Endothelial cell (in vitro differentiated cells): ENCODE measurements around the gene SDHAF4. TPM values are rescaled to one million over a fixed set of nuclear protein-coding genes. Genes with fewer than 3 reads are reported as not detected.
"Not testable (repeated sequence)": the region's sequence is repeated elsewhere in the genome, so short reads cannot be mapped to it uniquely, and the experiment has no call there.

Source experiments
- DNase-seq: peaks from one replicate; pipeline ENCODE4 v3.0.0; 2021; ENCODE audit warnings: low spot score
- H3K27ac Mint-ChIP-seq: one replicate; pipeline ENCODE4 v1.8.0; 2021; ENCODE audit warnings: mixed read lengths, inconsistent platforms; ENCODE audit not compliant: unreplicated experiment
- H3K27me3 Mint-ChIP-seq: one replicate; pipeline ENCODE4 v1.8.0; 2021; ENCODE audit warnings: mild to moderate bottlenecking, moderate library complexity, mixed read lengths, inconsistent platforms; ENCODE audit not compliant: unreplicated experiment
- H3K36me3 Mint-ChIP-seq: one replicate; pipeline ENCODE4 v1.8.0; 2021; ENCODE audit warnings: mild to moderate bottlenecking, low read depth, mixed read lengths, inconsistent platforms; ENCODE audit not compliant: unreplicated experiment
- H3K4me1 Mint-ChIP-seq: one replicate; pipeline ENCODE4 v1.8.0; 2021; ENCODE audit warnings: mild to moderate bottlenecking, mixed read lengths, inconsistent platforms; ENCODE audit not compliant: unreplicated experiment
- H3K4me3 Mint-ChIP-seq: one replicate; pipeline ENCODE4 v1.8.0; 2021; ENCODE audit warnings: mild to moderate bottlenecking, mixed read lengths, inconsistent platforms; ENCODE audit not compliant: unreplicated experiment
- H3K9me3 Mint-ChIP-seq: one replicate; pipeline ENCODE4 v1.8.0; 2021; ENCODE audit warnings: mixed read lengths, inconsistent platforms; ENCODE audit not compliant: unreplicated experiment
- total RNA-seq: library from RNA; stranded (reverse); fragmentation: NEBNext Ultra II Directional; extraction: Animal tissue kit (Norgen Biotek cat#: 25700); gene quantifications from one replicate; pipeline ENCODE4 v1.2.1, GENCODE V29; 2021; ENCODE audit not compliant: unreplicated experiment
- TF ChIP-seq, protein P1 (sequence below): fragments of 200-600 bp; sonication (generic); IDR thresholded peaks from one replicate; pipeline ENCODE4 v1.5.0; 2021; ENCODE audit warnings: antibody characterized with exemption; ENCODE audit not compliant: unreplicated experiment

The SDHAF4 gene
- total RNA-seq, 1 donor from 2014 or later = 10.5 TPM

GRCh38 chr6:70557998-70558397, 8.7 kb upstream of the SDHAF4 start:
- DNase-seq = no peak
- TF ChIP-seq, protein P1, sequence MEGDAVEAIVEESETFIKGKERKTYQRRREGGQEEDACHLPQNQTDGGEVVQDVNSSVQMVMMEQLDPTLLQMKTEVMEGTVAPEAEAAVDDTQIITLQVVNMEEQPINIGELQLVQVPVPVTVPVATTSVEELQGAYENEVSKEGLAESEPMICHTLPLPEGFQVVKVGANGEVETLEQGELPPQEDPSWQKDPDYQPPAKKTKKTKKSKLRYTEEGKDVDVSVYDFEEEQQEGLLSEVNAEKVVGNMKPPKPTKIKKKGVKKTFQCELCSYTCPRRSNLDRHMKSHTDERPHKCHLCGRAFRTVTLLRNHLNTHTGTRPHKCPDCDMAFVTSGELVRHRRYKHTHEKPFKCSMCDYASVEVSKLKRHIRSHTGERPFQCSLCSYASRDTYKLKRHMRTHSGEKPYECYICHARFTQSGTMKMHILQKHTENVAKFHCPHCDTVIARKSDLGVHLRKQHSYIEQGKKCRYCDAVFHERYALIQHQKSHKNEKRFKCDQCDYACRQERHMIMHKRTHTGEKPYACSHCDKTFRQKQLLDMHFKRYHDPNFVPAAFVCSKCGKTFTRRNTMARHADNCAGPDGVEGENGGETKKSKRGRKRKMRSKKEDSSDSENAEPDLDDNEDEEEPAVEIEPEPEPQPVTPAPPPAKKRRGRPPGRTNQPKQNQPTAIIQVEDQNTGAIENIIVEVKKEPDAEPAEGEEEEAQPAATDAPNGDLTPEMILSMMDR = no peak
- Mint-ChIP-seq H3K9me3 (no peaks in the 10 kb centered on the region), H3K27ac (no peak overlapping the region), H3K4me3 (no peak overlapping the region), H3K27me3 (no peaks in the 10 kb centered on the region), H3K36me3 (no peaks in the 10 kb centered on the region), H3K4me1 (no peaks in the 10 kb centered on the region)

GRCh38 chr6:70562401-70562800, 4.3 kb upstream of the SDHAF4 start:
- H3K4me1 Mint-ChIP-seq, H3K4me3 Mint-ChIP-seq, H3K9me3 Mint-ChIP-seq, H3K36me3 Mint-ChIP-seq, H3K27me3 Mint-ChIP-seq, DNase-seq, H3K27ac Mint-ChIP-seq: not testable (repeated sequence)

DNA sequence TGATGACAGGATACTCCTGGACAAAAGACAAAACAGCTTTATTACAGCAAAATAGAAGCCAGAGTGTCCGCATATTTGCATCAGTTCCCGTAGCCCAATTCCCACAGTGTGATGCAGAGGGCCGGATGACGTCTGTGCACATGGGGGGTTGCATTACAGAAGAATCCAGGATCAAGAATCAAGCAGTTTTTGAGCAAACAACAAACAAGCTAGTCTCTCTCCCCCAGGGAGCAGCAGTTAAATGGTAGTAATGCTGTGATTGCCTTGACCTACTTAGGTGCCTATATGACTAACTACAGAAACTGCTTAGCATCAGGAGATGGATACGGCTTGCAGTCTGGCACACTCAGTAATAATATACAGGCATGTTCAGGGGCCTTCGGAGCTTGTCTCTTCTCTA, 3.2 kb upstream of the SDHAF4 start:
- Mint-ChIP-seq H3K36me3 (no peaks in the 10 kb centered on the region), H3K27me3 (peaks cover 2% of the 10 kb centered on the region), H3K9me3 (no peaks in the 10 kb centered on the region), H3K4me3 (no peak overlapping the region), H3K27ac (no peak overlapping the region), H3K4me1 (no peaks in the 10 kb centered on the region)
- DNase-seq = no peak
- TF ChIP-seq, protein P1 = no peak

- no peak for DNase-seq
- Mint-ChIP-seq H3K27ac (no peak overlapping the region), H3K27me3 (no peaks in the 10 kb centered on the region), H3K36me3 (peaks cover 6% of the 10 kb centered on the region), H3K9me3 (no peaks in the 10 kb centered on the region), H3K4me3 (no peak overlapping the region), H3K4me1 (no peaks in the 10 kb centered on the region)
- TF ChIP-seq, protein P1 = no peak
Observed at GRCh38 chr6:70574643-70575042, 7.9 kb downstream of the SDHAF4 start.

DNA sequence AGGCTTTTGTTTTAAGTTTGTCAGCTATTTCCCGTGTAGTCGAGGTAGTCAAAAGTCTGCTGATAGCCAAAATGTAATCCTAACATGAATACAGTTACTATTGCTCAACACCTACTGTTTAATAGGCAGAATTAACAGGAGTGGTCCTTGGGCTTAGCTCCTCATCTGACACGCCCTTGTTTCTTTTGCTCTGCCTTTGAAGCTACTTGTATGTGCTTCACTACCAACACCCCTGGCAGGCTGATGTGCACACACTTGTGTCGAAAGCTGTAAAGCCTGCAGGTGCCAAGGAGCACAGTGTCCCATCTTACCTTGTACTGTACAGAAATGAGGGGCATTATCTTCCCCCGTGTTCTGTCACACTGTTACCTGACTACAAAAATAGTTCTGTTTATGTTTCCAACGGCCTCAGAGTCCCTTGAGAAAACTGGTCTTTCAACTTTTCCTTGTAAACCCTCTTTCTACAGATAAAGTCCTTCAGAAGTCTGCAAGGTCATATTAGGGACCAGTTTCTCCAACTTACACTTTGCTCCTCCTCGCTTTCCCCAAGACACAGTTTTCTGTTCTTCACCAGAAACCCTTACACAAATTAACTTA, 9.3 kb downstream of the SDHAF4 start:
- TF ChIP-seq, protein P1 = no peak
- Mint-ChIP-seq H3K4me3 (no peak overlapping the region), H3K4me1 (no peaks in the 10 kb centered on the region), H3K36me3 (peaks cover 4% of the 10 kb centered on the region), H3K27ac (no peak overlapping the region), H3K9me3 (no peaks in the 10 kb centered on the region), H3K27me3 (no peaks in the 10 kb centered on the region)
- no peak for DNase-seq
